Caco-2 (cell line): ENCODE measurements around the gene BCAM. TPM values are rescaled to one million over a fixed set of nuclear protein-coding genes. Genes with fewer than 3 reads are reported as not detected.
"Not testable (repeated sequence)": the region's sequence is repeated elsewhere in the genome, so short reads cannot be mapped to it uniquely, and the experiment has no call there.

ENCODE experiments used
- BruUV-seq: library from RNA; stranded (reverse); fragments of 400-500 nt; replicated peaks from 2 replicates; lab custom pipeline; 2021; lab: Mats Ljungman, UMichigan
- CTCF ChIA-PET: fragments of 300-600 bp; sonication (Branson Sonifier 250); formaldehyde crosslinking; loops from one replicate; lab custom pipeline; 2022; ENCODE audit warnings: antibody characterized with exemption; lab: Charles Lee
- POLR2A ChIA-PET: fragments of 300-600 bp; sonication (Branson Sonifier 250); formaldehyde crosslinking; loops from one replicate; lab custom pipeline; 2022; ENCODE audit warnings: antibody characterized with exemption; lab: Charles Lee
- DNase-seq, 2 experiments: peaks; one replicate each; pipeline versions ENCODE4 v3.0.0 to v3.0.0-alpha.2; 2020 to 2022
- H3K27me3 ChIP-seq: replicated peaks from 2 replicates; pipeline ENCODE4 v1.6.0; 2011; ENCODE audit warnings: low read length; ENCODE audit not compliant: control insufficient read depth, insufficient read depth
- H3K36me3 ChIP-seq: 2 replicates; pipeline ENCODE4 v1.5.1; 2011; ENCODE audit warnings: low read length; ENCODE audit not compliant: control insufficient read depth, insufficient read depth
- H3K4me1 ChIP-seq: fragments of 250-450 bp; sonication (Bioruptor Pico); 2 replicates; pipeline ENCODE4 v1.5.1; 2020; ENCODE audit warnings: mild to moderate bottlenecking
- H3K4me3 ChIP-seq: 2 replicates; pipeline ENCODE4 v1.5.1; 2011; ENCODE audit warnings: low read depth, mild to moderate bottlenecking, control low read depth, low read length
- H3K9me3 ChIP-seq: fragments of 250-450 bp; sonication (Bioruptor Pico); 2 replicates; pipeline ENCODE4 v1.5.1; 2020; ENCODE audit warnings: mild to moderate bottlenecking, moderate library complexity
- H3K27ac Mint-ChIP-seq: one replicate; pipeline ENCODE4 v1.8.0; 2022; ENCODE audit warnings: mixed read lengths; ENCODE audit not compliant: unreplicated experiment
- H3K27me3 Mint-ChIP-seq: one replicate; pipeline ENCODE4 v1.8.0; 2022; ENCODE audit warnings: mixed read lengths; ENCODE audit not compliant: insufficient read depth, unreplicated experiment
- H3K36me3 Mint-ChIP-seq: one replicate; pipeline ENCODE4 v1.8.0; 2022; ENCODE audit warnings: mild to moderate bottlenecking, mixed read lengths; ENCODE audit not compliant: insufficient read depth, unreplicated experiment
- H3K4me1 Mint-ChIP-seq: one replicate; pipeline ENCODE4 v1.8.0; 2022; ENCODE audit warnings: low read depth, mixed read lengths; ENCODE audit not compliant: unreplicated experiment
- H3K4me3 Mint-ChIP-seq: one replicate; pipeline ENCODE4 v1.8.0; 2022; ENCODE audit warnings: mild to moderate bottlenecking, moderate library complexity, mixed read lengths; ENCODE audit not compliant: unreplicated experiment
- H3K9me3 Mint-ChIP-seq: one replicate; pipeline ENCODE4 v1.8.0; 2022; ENCODE audit warnings: mixed read lengths; ENCODE audit not compliant: unreplicated experiment
- intact Hi-C: fragments of 100-400 bp; cut with micrococcal nuclease; formaldehyde crosslinking; loops from one replicate; pipeline ENCODE4 v1.10.0; 2022; ENCODE audit not compliant: unreplicated experiment
- total RNA-seq: library from RNA; stranded (reverse); gene quantifications from 2 replicates; pipeline ENCODE4 v1.2.3, GENCODE V29; 2022
- TF ChIP-seq, protein P1 (sequence below), 2 experiments: fragments of 200-600 bp in 1 of 2; IDR thresholded peaks; 1 replicate in 1 of 2; 2 replicates in 1 of 2; pipeline versions ENCODE4 v1.5.1 to v1.8.0; 2011 to 2022; ENCODE audit warnings: antibody characterized with exemption in 1 of 2, control low read depth in 1 of 2, inconsistent platforms in 1 of 2, low read depth in 1 of 2, low read length in 1 of 2, mild to moderate bottlenecking in 1 of 2, moderate library complexity in 1 of 2; ENCODE audit not compliant: insufficient read depth in 1 of 2, severe bottlenecking in 1 of 2, unreplicated experiment in 1 of 2

The BCAM gene
- total RNA-seq, 1 experiment from 2014 or later, result 244 TPM

DNA sequence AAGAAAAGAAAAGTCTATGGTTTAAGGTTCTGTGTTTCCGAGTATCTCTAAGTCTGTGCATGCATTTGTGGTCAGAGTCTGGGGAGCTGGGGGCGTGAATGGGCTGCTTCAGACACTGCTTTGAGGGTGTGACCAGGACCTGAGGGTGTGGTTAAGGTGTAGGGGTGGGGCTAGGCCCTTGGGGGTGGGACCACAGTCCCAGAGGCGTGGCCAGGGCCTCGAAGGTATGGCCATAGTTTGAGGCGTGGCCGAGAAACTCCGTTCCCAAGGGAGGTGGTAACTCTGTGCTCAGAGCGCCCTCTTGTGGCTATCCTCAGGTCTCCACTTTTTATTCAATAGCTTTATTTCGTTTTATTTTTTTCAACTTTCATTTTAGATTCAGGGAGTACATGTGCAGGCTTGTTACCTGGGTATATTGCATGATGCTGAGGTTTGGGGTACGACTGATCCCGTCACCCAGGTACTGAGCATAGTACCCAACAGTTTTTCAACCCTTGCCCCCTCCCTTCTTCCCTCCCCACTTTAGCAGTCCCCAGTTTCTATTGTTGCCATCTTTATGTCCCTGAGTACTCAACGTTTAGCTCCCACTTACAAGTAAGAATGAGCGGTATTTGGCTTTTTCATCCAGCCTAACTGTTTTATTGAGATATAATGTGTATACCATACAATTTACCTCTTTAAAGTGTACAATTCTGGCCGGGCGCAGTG, 38.2 kb upstream of the BCAM start:
- no peaks in the 10 kb centered on the region for H3K9me3 Mint-ChIP-seq
- peak overlapping the region; percentile 6 for H3K4me3 Mint-ChIP-seq
- H3K9me3 ChIP-seq, result no peaks in the 10 kb centered on the region
- H3K4me1 Mint-ChIP-seq, result no peaks in the 10 kb centered on the region
- TF ChIP-seq, protein P1, sequence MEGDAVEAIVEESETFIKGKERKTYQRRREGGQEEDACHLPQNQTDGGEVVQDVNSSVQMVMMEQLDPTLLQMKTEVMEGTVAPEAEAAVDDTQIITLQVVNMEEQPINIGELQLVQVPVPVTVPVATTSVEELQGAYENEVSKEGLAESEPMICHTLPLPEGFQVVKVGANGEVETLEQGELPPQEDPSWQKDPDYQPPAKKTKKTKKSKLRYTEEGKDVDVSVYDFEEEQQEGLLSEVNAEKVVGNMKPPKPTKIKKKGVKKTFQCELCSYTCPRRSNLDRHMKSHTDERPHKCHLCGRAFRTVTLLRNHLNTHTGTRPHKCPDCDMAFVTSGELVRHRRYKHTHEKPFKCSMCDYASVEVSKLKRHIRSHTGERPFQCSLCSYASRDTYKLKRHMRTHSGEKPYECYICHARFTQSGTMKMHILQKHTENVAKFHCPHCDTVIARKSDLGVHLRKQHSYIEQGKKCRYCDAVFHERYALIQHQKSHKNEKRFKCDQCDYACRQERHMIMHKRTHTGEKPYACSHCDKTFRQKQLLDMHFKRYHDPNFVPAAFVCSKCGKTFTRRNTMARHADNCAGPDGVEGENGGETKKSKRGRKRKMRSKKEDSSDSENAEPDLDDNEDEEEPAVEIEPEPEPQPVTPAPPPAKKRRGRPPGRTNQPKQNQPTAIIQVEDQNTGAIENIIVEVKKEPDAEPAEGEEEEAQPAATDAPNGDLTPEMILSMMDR (IDR thresholded peaks at IDR 0.05; ENCODE audit: insufficient read depth in 1 of 2, low read depth in 1 of 2, low read length in 1 of 2, severe bottlenecking in 1 of 2, unreplicated experiment in 1 of 2), result peak; percentile 66 to 95
- no peaks in the 10 kb centered on the region for H3K27me3 ChIP-seq
- ChIA-PET CTCF (interaction anchor here (0.5 to 3.2 kb wide), 41 partner anchors 12 to 1243 kb away, joined by 3 to 206 read pairs (median 5); partner anchors contain the start of gene NECTIN2), POLR2A (interaction anchor here (0.6 to 1.5 kb wide), 8 partner anchors 27 to 339 kb away, joined by 3 to 12 read pairs (median 4); partner anchors contain the start of gene NECTIN2)
- no peak overlapping the region for H3K27ac Mint-ChIP-seq
- H3K36me3 ChIP-seq, result no peaks in the 10 kb centered on the region
- peaks cover 2% of the 10 kb centered on the region for H3K4me1 ChIP-seq
- no peaks in the 10 kb centered on the region for H3K27me3 Mint-ChIP-seq
- intact Hi-C loops, result loop anchor here (1.0 to 5.0 kb wide), 7 partner anchors 24 to 258 kb away; no protein-coding TSS in a partner anchor
- H3K4me3 ChIP-seq, result no peak overlapping the region
- H3K36me3 Mint-ChIP-seq, result peaks cover 5% of the 10 kb centered on the region
- peak; percentile 97 to 98 for DNase-seq
- no TSS peak for BruUV-seq

DNA sequence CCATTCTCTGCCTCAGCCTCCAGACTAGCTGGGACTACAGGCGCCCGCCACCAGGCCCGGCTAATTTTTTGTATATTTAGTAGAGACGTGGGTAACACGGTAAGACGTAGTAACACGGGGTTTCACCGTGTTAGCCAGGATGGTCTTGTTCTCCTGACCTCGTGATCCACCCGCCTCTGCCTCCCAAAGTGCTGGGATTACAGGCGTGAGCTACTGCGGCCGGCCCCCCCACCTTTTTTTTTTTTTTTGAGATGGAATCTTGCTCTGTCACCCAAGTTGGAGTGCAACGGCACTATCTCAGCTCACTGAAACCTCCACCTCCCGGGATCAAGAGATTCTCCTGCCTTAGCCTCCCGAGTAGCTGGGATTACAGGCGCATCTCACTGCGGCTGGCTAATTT, 36.8 kb upstream of the BCAM start:
- intact Hi-C loops, result loop anchor here (5.0 kb wide), 2 partner anchors 185 to 260 kb away; no protein-coding TSS in a partner anchor

DNA sequence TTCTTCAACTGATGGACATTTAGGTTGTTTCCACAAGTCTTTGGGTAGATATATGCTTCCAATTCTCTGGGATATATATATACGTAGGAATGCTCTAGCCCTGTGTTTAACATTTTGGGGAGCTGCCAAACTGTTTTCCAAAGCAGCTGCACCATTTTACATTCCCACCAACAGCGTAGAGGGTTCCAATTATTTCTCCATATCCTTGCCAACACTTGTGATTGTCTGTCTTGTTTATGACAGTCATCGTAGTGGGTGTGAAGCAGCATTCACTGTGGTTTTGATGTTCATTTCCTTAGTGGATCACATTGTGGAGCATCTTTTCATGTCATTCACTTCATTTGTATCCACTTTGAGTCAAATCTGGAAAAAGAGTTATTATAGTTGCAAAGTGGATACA, 35.9 kb upstream of the BCAM start:
- Histone ChIP-seq H3K36me3 (no peaks in the 10 kb centered on the region), H3K9me3 (no peaks in the 10 kb centered on the region), H3K27me3 (no peaks in the 10 kb centered on the region), H3K4me3 (no peak overlapping the region), H3K4me1 (peaks cover 15% of the 10 kb centered on the region)
- intact Hi-C loops, result loop anchor here (5.0 kb wide), 2 partner anchors 186 to 261 kb away; no protein-coding TSS in a partner anchor
- BruUV-seq, result no TSS peak
- CTCF ChIA-PET, result interaction anchor here (1.2 to 1.6 kb wide), 2 partner anchors 78 to 196 kb away, joined by 5 read pairs; no protein-coding TSS in a partner anchor
- TF ChIP-seq, protein P1 (IDR thresholded peaks at IDR 0.05; ENCODE audit: insufficient read depth in 1 of 2, low read depth in 1 of 2, low read length in 1 of 2, severe bottlenecking in 1 of 2, unreplicated experiment in 1 of 2), result no peak
- H3K27me3 Mint-ChIP-seq, result no peaks in the 10 kb centered on the region
- no peak for DNase-seq
- H3K4me3 Mint-ChIP-seq, result no peak overlapping the region
- H3K27ac Mint-ChIP-seq, result no peak overlapping the region
- H3K36me3 Mint-ChIP-seq, result peaks cover 23% of the 10 kb centered on the region
- POLR2A ChIA-PET, result interaction anchor here (0.6 to 1.0 kb wide), 3 partner anchors 28 to 49 kb away, joined by 3 read pairs; no protein-coding TSS in a partner anchor
- peaks cover 5% of the 10 kb centered on the region for H3K4me1 Mint-ChIP-seq
- H3K9me3 Mint-ChIP-seq, result no peaks in the 10 kb centered on the region

More for the DNA sequence above, 36.8 kb upstream of the BCAM start:
- H3K4me3 ChIP-seq, H3K27me3 ChIP-seq, DNase-seq, BruUV-seq, H3K27ac Mint-ChIP-seq, POLR2A ChIA-PET, H3K9me3 ChIP-seq, H3K4me1 Mint-ChIP-seq, H3K4me3 Mint-ChIP-seq, H3K9me3 Mint-ChIP-seq, H3K27me3 Mint-ChIP-seq, H3K36me3 ChIP-seq: not testable (repeated sequence)
- H3K4me1 ChIP-seq, result peaks cover 15% of the 10 kb centered on the region
- CTCF ChIA-PET, result interaction anchor here (0.8 to 3.2 kb wide), 7 partner anchors 12 to 201 kb away, joined by 3 to 206 read pairs (median 5); no protein-coding TSS in a partner anchor
- H3K36me3 Mint-ChIP-seq, result peaks cover 15% of the 10 kb centered on the region
